Fibroblast of skin of left biceps (primary cell): ENCODE data around the gene CLEC18B.
"Not testable (repeated sequence)": the region's sequence is repeated elsewhere in the genome, so short reads cannot be mapped to it uniquely, and the experiment has no call there.

ENCODE experiments used
- DNase-seq, 2 experiments: peaks; one replicate each; pipeline ENCODE4 v3.0.0-alpha.2; 2013; ENCODE audit warnings: low read depth in 2 of 2

The CLEC18B gene

GRCh38 chr16:74443624-74444346, 22.5 kb upstream of the CLEC18B start:
- DNase-seq, result not testable (repeated sequence)

GRCh38 chr16:74439685-74440084, 18.4 kb upstream of the CLEC18B start:
- no peak for DNase-seq

- DNase-seq, result no peak
Observed at GRCh38 chr16:74438492-74438979, 17.3 kb upstream of the CLEC18B start.

- no peak for DNase-seq
Observed at GRCh38 chr16:74431516-74431915, 10.2 kb upstream of the CLEC18B start.

- not testable (repeated sequence) for DNase-seq
Observed at GRCh38 chr16:74430036-74430712, 8.9 kb upstream of the CLEC18B start.

- DNase-seq, result not testable (repeated sequence)
Observed at GRCh38 chr16:74428493-74428892, 7.2 kb upstream of the CLEC18B start.

- DNase-seq, result not testable (repeated sequence)
Observed at GRCh38 chr16:74425751-74426150, 4.5 kb upstream of the CLEC18B start.

- not testable (repeated sequence) for DNase-seq
Observed at GRCh38 chr16:74423721-74424120, 2.4 kb upstream of the CLEC18B start.

- not testable (repeated sequence) for DNase-seq
Observed at GRCh38 chr16:74422086-74422485, 808 bp upstream of the CLEC18B start.

- not testable (repeated sequence) for DNase-seq
Observed at GRCh38 chr16:74421482-74421785, 156 bp upstream of the CLEC18B start.

GRCh38 chr16:74419811-74420210, 1.5 kb downstream of the CLEC18B start:
- DNase-seq, result not testable (repeated sequence)

- not testable (repeated sequence) for DNase-seq
Observed at GRCh38 chr16:74417897-74418296, 3.4 kb downstream of the CLEC18B start.

GRCh38 chr16:74413920-74414319, 7.4 kb downstream of the CLEC18B start:
- not testable (repeated sequence) for DNase-seq

GRCh38 chr16:74413485-74413884, 7.8 kb downstream of the CLEC18B start:
- not testable (repeated sequence) for DNase-seq

GRCh38 chr16:74412775-74413390, 8.4 kb downstream of the CLEC18B start:
- not testable (repeated sequence) for DNase-seq

GRCh38 chr16:74412138-74412774, 9.0 kb downstream of the CLEC18B start:
- not testable (repeated sequence) for DNase-seq

GRCh38 chr16:74410981-74411380, 10.3 kb downstream of the CLEC18B start:
- DNase-seq, result not testable (repeated sequence)

- DNase-seq, result not testable (repeated sequence)
Observed at GRCh38 chr16:74410057-74410957, 11.0 kb downstream of the CLEC18B start.

GRCh38 chr16:74409185-74409981, 11.9 kb downstream of the CLEC18B start:
- DNase-seq, result not testable (repeated sequence)

- DNase-seq, result not testable (repeated sequence)
Observed at GRCh38 chr16:74407362-74407705, 13.9 kb downstream of the CLEC18B start.
